HEK293T (cell line): Measurements from ENCODE around the gene LCLAT1.

Experiments
- CTCF ChIA-PET: fragments of 350-600 bp; formaldehyde crosslinking; extraction: SDS; loops from one replicate; lab custom pipeline; 2021; ENCODE audit warnings: antibody characterized with exemption, inconsistent platforms; lab: Yijun Ruan, JAX
- POLR2A ChIA-PET: fragments of 350-600 bp; formaldehyde crosslinking; extraction: SDS; loops from one replicate; lab custom pipeline; 2020; ENCODE audit warnings: antibody characterized with exemption, inconsistent platforms; lab: Yijun Ruan, JAX
- DNase-seq: peaks from one replicate; pipeline ENCODE4 v3.0.0; 2012; ENCODE audit warnings: mixed read lengths; ENCODE audit errors: extremely low spot score
- ARNT ChIP-seq: fragments of 450-650 bp; IDR thresholded peaks from 2 replicates; pipeline ENCODE4 v1.6.1; 2017; ENCODE audit warnings: mild to moderate bottlenecking
- BHLHE40 ChIP-seq: fragments of 450-650 bp; IDR thresholded peaks from 2 replicates; pipeline ENCODE4 v1.6.1; 2016; ENCODE audit warnings: mild to moderate bottlenecking, moderate library complexity, borderline replicate concordance
- CTBP1 ChIP-seq: fragments of 450-650 bp; IDR thresholded peaks from 2 replicates; pipeline ENCODE4 v1.6.1; 2016; ENCODE audit warnings: borderline replicate concordance
- ELF4 ChIP-seq: fragments of 450-650 bp; IDR thresholded peaks from 2 replicates; pipeline ENCODE4 v1.6.1; 2017; ENCODE audit warnings: antibody characterized with exemption
- FOXA1 ChIP-seq: fragments of 450-650 bp; IDR thresholded peaks from 2 replicates; pipeline ENCODE4 v1.6.1; 2016; ENCODE audit warnings: mild to moderate bottlenecking
- FOXK2 ChIP-seq: fragments of 450-650 bp; IDR thresholded peaks from 2 replicates; pipeline ENCODE4 v1.6.1; 2016; ENCODE audit warnings: mild to moderate bottlenecking
- FOXM1 ChIP-seq: fragments of 450-650 bp; IDR thresholded peaks from 2 replicates; pipeline ENCODE4 v1.6.1; 2017; ENCODE audit warnings: mild to moderate bottlenecking, borderline replicate concordance
- HDGF ChIP-seq: fragments of 450-650 bp; IDR thresholded peaks from 2 replicates; pipeline ENCODE4 v1.6.1; 2017; ENCODE audit warnings: antibody characterized with exemption, borderline replicate concordance
- L3MBTL2 ChIP-seq: fragments of 450-650 bp; conservative IDR thresholded peaks from 2 replicates; pipeline ENCODE4 v1.6.1; 2016; ENCODE audit warnings: mild to moderate bottlenecking
- LEF1 ChIP-seq: fragments of 450-650 bp; IDR thresholded peaks from 2 replicates; pipeline ENCODE4 v1.6.1; 2017; ENCODE audit warnings: mild to moderate bottlenecking, borderline replicate concordance
- NFRKB ChIP-seq: fragments of 450-650 bp; IDR thresholded peaks from 2 replicates; pipeline ENCODE4 v1.6.1; 2016; ENCODE audit warnings: mild to moderate bottlenecking, moderate library complexity
- PKNOX1 ChIP-seq: fragments of 450-650 bp; IDR thresholded peaks from 2 replicates; pipeline ENCODE4 v1.6.1; 2016
- SP1 ChIP-seq: fragments of 450-650 bp; IDR thresholded peaks from 2 replicates; pipeline ENCODE4 v1.6.1; 2017
- SUZ12 ChIP-seq: fragments of 450-650 bp; IDR thresholded peaks from 2 replicates; pipeline ENCODE4 v1.6.1; 2016; ENCODE audit warnings: mild to moderate bottlenecking
- TARDBP ChIP-seq: fragments of 450-650 bp; IDR thresholded peaks from 2 replicates; pipeline ENCODE4 v1.6.1; 2016
- ZNF384 ChIP-seq: fragments of 450-650 bp; IDR thresholded peaks from 2 replicates; pipeline ENCODE4 v1.6.1; 2016

The LCLAT1 gene

DNA sequence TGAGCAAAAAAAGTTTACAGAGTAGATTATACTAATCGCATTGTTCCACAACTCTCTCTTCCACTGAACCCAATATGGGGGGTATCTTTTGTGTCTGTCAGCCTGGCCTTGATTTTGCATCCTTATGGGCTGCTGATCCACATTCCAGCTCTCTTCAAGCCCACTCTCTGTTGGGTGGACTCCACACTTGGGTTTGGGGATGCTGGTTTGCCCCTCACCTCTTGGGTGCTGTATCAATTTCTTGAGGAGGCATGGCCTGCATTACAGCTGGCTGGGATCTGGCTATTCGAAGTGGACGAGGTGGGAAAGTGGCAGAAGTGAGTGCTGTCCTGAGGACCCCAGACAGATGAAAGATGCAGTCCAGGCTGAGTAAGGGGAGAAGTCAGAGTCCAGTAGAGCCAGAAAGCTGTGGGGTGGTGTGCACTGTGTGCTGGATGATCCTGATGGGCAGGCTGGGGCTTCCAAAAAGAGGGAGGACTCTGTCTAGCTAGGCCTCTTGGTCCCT lies 218.8 kb downstream of the LCLAT1 start:
- DNase-seq, result no peak
- CTCF ChIA-PET, result interaction anchor here (0.6 kb wide), 1 partner anchor 13 kb away, joined by 3 read pairs; no protein-coding TSS in a partner anchor
- POLR2A ChIA-PET, result no interaction called here

GRCh38 chr2:30666266-30666874 lies 219.3 kb downstream of the LCLAT1 start:
- no peak for DNase-seq
- POLR2A ChIA-PET, result no interaction called here
- TF ChIP-seq FOXA1 (no peak), CTBP1 (no peak), ARNT (no peak), L3MBTL2 (no peak), FOXM1 (no peak), SUZ12 (no peak), FOXK2 (no peak), PKNOX1 (no peak), BHLHE40 (no peak), ZNF384 (no peak), LEF1 (no peak), SP1 (no peak)
- CTCF ChIA-PET, result interaction anchor here (0.6 kb wide), 1 partner anchor 534 kb away, joined by 4 read pairs; no protein-coding TSS in a partner anchor

More for the DNA sequence above, 218.8 kb downstream of the LCLAT1 start:
- no peak for TF ChIP-seq ARNT
- no peak for TF ChIP-seq FOXA1
- no peak for TF ChIP-seq PKNOX1
- no peak for TF ChIP-seq HDGF
- no peak for TF ChIP-seq BHLHE40
- no peak for TF ChIP-seq LEF1
- TF ChIP-seq L3MBTL2, result no peak
- no peak for TF ChIP-seq FOXK2
- no peak for TF ChIP-seq NFRKB
- no peak for TF ChIP-seq ZNF384
- TF ChIP-seq ELF4, result no peak
- no peak for TF ChIP-seq CTBP1
- no peak for TF ChIP-seq TARDBP
- TF ChIP-seq FOXM1, result no peak
- TF ChIP-seq SUZ12, result no peak

DNA sequence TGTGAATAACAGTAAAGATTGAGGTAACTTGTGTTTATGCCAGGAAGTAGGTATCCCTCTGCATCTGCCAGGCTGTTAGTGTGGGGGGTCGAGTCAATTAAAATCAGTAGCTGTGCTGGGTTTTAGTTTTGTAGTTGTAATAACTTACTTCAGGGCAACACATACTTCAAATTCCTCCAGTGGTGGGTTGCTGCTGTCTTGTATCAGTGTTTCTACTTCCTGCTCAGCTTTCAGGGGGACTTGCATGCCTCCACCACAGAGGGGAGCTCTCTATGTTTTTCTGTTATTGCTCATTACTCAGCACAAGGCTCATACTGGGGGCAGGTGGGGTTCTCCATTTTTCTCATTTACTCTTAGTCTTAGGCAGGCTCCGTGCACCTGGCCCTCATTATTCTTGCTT lies 223.4 kb downstream of the LCLAT1 start:
- POLR2A ChIA-PET, result no interaction called here

GRCh38 chr2:30673127-30673526 lies 226.1 kb downstream of the LCLAT1 start:
- ChIA-PET POLR2A (no interaction called here), CTCF (no interaction called here)
- no peak for TF ChIP-seq L3MBTL2
- no peak for DNase-seq

More for the DNA sequence above, 223.4 kb downstream of the LCLAT1 start:
- DNase-seq, result no peak
- TF ChIP-seq FOXK2, result no peak
- no peak for TF ChIP-seq ARNT
- TF ChIP-seq SUZ12, result no peak
- TF ChIP-seq BHLHE40, result no peak
- no peak for TF ChIP-seq FOXA1
- TF ChIP-seq NFRKB, result no peak
- no peak for TF ChIP-seq ELF4
- TF ChIP-seq L3MBTL2, result no peak
- TF ChIP-seq ZNF384, result no peak
- no peak for TF ChIP-seq TARDBP
- CTCF ChIA-PET, result no interaction called here

GRCh38 chr2:30675758-30676157 lies 228.7 kb downstream of the LCLAT1 start:
- DNase-seq, result no peak
- POLR2A ChIA-PET, result no interaction called here
- TF ChIP-seq TARDBP (no peak), HDGF (no peak), FOXK2 (no peak), ELF4 (no peak), PKNOX1 (no peak), LEF1 (no peak), BHLHE40 (no peak), L3MBTL2 (no peak), FOXA1 (no peak)
- CTCF ChIA-PET, result interaction anchor here (0.7 kb wide), 1 partner anchor 343 kb away, joined by 3 read pairs; no protein-coding TSS in a partner anchor

GRCh38 chr2:30677231-30677630 lies 230.2 kb downstream of the LCLAT1 start:
- TF ChIP-seq SUZ12, result no peak
- TF ChIP-seq ZNF384, result no peak
- no peak for TF ChIP-seq FOXM1
- TF ChIP-seq HDGF, result no peak
- DNase-seq, result no peak
- CTCF ChIA-PET, result no interaction called here
- POLR2A ChIA-PET, result no interaction called here

- ChIA-PET CTCF (no interaction called here), POLR2A (no interaction called here)
- no peak for DNase-seq
- TF ChIP-seq ARNT, result no peak
- TF ChIP-seq BHLHE40, result no peak
Measured at GRCh38 chr2:30677861-30678385, 230.9 kb downstream of the LCLAT1 start.
